ENCODE measurements around the gene KCNJ1.

Gene KCNJ1

DNA sequence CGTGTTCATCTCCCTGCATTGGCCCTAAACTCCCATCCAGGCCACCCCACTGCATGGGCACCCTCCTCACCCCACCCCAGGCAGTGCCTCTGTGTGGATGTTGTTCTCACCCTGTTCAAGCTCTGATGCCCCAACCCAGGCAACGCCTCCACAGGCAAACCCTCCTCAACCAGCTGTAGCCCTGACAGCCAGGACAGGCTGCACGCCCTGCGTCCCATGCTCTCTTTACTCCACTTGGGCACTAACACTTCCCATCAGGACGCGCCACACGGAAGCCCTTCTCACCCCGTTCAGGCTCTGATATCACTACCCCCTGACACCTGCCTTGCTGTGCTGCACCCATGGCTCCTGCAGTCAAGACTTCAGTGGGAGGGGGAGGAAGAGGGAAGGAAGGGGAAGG lies 47.9 kb downstream of the KCNJ1 start:
- no peak for DNase-seq

DNA sequence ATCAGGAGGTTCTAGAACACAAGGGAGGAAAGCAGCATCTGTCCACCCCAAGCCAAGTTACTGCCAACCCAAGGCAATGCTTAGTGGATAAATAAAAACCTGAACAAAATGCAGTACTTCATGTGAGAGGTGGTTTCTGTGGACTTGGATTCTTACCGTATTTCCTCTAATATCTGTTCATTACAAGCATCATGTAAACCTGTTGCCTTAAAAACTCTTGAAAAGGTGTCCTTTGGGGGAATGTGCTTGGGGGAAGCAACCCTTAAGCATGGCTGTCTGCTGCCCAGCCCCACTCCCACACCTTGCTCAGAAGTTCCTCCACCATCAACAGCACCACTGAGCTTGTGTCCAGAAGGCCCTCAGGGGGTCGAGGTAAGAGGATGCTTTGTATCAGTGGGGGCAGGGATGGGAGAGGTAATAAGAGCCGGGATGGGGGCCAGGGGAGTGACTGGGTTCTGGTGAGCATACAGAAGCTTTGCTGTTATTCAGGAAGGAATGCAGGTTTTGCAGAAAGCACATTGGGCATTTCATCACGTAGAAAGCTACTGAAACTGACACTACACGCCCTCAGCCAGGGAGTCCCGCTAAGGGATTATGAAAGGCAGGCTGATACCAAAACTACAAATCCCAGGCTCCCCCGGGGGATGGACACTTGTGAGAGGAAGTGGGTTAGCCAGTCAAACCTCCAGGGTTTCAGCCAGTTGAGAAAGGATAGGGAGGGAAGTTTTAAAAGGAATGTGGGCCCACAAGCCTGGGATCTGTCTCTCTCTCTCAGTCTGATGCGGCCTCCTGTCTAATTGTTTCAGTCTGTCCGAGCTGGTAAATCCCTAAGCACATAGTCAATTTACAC lies 52.0 kb downstream of the KCNJ1 start:
- no peak for DNase-seq

GRCh38 chr11:128813729-128814128 lies 53.4 kb downstream of the KCNJ1 start:
- no peak for DNase-seq

DNA sequence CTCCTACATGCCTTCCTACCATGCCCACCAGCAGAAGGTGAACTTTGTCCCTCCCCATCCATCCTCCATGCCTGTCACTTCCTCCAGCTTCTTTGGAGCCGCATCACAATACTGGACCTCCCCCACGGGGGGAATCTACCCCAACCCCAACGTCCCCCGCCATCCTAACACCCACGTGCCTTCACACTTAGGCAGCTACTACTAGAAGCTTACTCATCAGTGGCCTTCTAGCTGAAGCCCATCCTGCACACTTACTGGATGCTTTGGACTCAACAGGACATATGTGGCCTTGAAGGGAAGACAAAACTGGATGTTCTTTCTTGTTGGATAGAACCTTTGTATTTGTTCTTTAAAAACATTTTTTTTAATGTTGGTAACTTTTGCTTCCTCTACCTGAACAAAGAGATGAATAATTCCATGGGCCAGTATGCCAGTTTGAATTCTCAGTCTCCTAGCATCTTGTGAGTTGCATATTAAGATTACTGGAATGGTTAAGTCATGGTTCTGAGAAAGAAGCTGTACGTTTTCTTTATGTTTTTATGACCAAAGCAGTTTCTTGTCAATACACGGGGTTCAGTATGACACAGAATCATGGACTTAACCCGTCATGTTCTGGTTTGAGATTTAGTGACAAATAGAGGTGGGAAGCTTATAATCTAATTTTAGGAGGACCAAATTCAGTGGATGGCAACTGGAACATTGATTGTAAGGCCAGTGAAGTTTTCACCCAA lies 56.1 kb downstream of the KCNJ1 start:
- DNase-seq: no peak

- no peak for DNase-seq
These were observed 58.0 kb downstream of the KCNJ1 start for GRCh38 chr11:128809128-128809527.

DNA sequence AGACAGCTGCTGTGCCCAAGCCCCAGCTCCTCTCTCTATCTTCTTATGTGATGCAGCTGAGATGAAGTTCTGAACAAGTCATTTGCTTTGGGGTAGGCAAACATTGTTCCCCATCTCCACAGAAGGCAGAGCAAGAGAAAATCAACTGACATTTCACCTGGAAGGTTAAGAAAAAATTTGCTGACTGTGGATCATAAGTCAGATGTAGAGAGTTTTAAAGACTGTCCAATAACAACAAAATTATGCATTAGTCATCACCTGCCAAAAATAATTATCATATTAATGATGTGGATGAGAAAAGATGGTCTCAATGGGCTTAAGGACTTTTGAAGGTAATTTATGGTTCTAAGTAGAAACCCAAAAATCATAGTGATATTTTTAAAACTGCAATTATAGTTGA lies 59.2 kb downstream of the KCNJ1 start:
- no peak for DNase-seq

DNA sequence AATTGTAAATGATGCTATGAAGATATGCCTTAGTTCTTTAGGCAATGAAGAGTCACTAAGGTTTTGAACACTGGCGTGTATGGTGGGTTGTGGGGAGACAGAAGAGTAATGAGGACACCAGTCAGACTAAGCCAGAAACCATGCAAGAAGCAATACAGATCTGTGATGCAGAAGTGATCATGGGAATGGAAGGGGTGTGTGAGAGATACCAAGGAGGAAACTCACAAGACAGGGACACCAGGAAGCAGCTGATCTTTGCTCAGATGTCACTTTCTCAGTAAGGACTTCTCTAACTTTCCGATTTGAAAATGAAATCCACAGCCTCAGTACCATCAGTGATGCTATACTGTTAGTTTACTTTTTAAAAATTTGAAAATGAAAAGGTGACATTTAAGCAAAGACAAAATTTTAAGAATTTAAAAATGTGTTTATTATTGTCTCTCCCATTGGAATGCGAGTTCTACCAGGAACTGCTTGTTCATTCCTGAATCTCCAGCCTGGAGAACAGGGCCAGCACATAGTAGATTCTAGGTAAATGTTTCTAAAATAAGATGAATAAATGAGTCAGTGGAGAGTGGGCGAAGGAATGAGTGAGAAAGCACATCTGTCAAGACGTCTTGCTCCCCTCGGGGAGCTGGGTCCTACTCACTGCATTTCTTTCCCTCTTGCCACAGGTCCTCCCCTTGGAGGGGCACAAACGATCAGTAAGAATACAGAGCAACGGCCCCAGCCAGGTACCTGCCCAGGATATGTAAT lies 60.4 kb downstream of the KCNJ1 start:
- DNase-seq: no peak

DNA sequence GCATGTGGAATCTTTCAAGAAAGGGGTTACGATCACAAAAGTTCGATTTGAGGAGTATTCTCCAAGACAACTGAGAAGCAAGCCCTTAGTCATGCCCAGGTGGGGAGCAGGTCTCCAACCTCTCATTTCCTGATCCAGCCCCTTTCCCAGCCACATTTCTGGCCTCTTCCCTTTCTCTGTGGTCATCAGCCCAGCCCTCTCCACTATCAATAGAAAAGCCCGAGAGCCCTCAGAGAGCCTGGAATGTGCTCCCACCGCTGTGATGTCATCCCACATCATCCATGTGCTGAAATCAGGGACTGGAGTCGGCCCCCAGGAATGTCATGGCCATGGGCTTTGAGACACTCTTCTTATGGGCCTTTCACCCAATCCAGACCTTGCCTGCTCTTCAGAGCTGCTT lies 62.6 kb downstream of the KCNJ1 start:
- no peak for DNase-seq

- no peak for DNase-seq
These were observed 63.4 kb downstream of the KCNJ1 start for GRCh38 chr11:128803449-128804245.

DNA sequence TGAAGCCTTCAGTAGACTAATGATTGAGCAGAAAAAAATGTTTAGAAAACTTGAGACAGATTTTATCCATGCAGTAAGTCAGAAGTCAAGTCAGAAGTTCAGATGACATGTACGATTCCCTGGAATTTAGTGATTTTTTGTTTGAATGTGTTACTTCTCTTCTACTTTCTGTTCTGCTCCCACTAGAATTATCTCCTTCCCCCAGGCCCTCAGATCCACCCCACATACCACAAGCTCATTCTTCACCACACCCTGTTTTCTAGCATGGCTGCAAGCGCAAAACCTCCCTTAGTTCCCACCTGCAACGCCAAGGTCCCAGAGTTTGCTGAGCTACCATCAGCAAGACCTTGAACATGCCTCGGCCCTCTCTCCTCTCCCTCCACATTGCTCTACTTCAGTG lies 64.1 kb downstream of the KCNJ1 start:
- DNase-seq: no peak

DNA sequence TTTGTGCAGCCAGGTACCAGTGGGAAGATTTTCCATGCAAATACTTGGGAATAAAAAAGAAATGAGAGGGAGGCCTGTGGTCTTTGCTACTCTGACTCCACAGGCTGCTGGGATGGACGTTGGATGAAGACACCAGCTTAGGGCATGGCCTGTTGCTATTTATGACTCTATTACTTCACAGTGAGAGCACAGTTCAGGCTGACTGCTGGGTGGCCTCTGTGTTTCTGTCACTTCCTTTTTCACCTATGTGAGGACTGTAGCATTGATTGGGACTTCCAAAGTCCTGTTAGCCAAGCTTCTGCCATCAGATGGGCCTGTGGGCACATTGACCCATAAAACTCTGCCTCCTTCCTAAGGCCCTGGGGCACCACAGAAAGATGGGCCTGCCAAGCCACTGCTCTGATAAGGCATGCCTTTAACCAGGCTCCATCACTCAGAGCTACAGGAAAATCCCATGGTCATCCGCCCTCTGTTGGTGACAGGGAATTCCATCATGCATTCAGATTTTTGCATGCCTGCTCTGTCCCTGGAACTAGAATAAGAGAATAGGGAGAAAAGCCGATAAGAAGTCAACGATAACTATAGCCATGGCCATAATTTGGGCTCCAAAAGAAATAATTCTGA lies 64.6 kb downstream of the KCNJ1 start:
- DNase-seq: no peak

DNA sequence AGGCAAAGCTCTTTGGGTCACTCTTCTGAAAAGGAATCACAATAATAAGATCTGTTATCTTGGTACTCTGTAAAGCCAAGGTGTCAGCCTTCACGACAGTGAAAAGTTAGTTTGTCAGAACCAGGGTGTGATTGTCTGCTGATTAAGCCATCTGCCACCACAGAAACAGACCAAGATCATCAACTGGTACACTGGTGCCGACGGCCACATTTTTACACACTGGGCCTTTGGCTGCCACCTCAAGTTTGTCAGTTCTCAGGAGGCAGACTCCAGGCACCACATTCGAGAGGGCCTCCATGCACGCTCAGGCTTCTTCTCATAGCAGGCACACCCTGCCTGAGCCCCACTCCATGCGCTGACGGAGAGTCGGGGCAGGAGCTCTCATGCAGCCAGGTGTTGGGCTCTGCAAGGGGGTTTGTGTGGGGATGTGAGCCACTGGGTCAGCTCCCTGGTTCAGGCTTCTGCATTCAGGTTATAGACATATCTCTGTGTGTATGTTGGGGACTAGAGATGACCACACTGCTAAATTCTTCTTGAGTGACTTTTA lies 66.2 kb downstream of the KCNJ1 start:
- no peak for DNase-seq

GRCh38 chr11:128796270-128796669 lies 70.8 kb downstream of the KCNJ1 start:
- no peak for DNase-seq

DNA sequence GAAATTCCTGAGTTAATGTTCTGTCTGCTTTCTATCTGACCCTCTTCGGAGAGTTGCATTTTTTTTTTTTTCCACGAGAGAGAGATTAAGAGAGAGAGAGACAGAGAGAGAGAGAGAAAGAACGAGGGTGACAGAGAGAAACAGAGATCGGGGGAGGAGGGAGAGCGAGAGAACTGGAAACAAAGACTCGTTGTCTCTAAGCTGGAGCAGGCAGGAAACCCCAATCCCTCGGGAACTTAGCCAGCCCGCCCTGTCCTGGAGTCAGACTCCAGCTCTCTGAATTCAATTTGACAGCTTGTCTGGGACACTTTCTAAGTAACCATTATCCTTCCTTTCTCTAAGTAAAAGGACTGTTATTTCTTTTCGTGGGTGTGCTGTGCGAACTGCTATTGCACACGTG lies 76.9 kb downstream of the KCNJ1 start:
- no peak for DNase-seq

- DNase-seq: no peak
These were observed 77.5 kb downstream of the KCNJ1 start for GRCh38 chr11:128789497-128790150.

Data from DMS 273 treated with DMSO at 0.1 percent for 48 hours (cell line).